Skeletal muscle cell (primary cell): ENCODE measurements around the gene DENND5B.
A peak's percentile ranks its signal among the peaks of the same experiment; 100 is the strongest.
"Not testable (repeated sequence)": the region's sequence is repeated elsewhere in the genome, so short reads cannot be mapped to it uniquely, and the experiment has no call there.

ENCODE experiments used
- DNase-seq: peaks from one replicate; pipeline ENCODE4 v3.0.0-alpha.2; 2010; ENCODE audit warnings: low read depth
- H3K4me3 ChIP-seq: 2 replicates; pipeline ENCODE4 v1.5.1; 2011; ENCODE audit warnings: low read depth, mild to moderate bottlenecking, control low read depth, low read length, moderate library complexity

Gene DENND5B

GRCh38 chr12:31517994-31518393, 72.9 kb downstream of the DENND5B start:
- no peak overlapping the region for H3K4me3 ChIP-seq
- no peak for DNase-seq

DNA sequence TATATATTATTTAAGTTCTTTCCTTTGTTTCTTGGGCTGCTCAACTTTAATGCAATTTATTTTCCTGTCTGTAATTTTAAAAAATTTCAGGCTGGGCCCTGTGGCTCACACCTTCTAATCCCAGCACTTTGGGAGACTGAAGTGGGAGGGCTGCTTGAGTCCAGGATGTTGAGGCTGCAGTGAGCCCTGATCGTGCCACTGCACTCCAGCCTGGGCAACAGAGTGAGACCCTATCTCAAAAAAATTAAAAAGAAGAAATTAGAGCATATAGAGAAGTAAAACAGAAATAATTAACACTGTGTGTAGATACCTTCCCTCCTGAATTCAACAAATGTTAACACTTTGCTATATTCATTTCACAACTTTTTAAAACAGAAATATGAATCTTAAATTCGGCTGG, 74.2 kb downstream of the DENND5B start:
- H3K4me3 ChIP-seq: no peak overlapping the region
- no peak for DNase-seq

- DNase-seq: no peak
- no peak overlapping the region for H3K4me3 ChIP-seq
These were observed 76.0 kb downstream of the DENND5B start for GRCh38 chr12:31514912-31515311.

DNA sequence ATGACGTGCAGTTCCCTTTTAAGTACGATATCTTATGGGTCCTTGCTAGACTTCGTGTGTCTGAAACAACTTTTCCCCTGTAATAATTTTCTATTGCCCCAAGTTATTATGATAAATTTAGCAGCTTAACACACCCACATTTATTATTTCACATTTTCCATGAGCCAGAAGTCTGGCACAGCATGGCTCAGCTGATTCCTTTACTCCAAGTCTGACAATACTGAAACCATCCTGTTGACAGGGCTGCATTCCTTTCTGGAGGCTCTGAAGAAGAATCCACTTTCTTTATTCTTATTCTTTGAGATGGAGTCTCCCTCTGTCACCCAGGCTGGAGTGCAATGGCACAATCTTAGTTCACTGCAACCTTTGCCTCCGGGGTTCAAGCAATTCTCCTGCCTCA, 80.9 kb downstream of the DENND5B start:
- no peak for DNase-seq
- no peak overlapping the region for H3K4me3 ChIP-seq

DNA sequence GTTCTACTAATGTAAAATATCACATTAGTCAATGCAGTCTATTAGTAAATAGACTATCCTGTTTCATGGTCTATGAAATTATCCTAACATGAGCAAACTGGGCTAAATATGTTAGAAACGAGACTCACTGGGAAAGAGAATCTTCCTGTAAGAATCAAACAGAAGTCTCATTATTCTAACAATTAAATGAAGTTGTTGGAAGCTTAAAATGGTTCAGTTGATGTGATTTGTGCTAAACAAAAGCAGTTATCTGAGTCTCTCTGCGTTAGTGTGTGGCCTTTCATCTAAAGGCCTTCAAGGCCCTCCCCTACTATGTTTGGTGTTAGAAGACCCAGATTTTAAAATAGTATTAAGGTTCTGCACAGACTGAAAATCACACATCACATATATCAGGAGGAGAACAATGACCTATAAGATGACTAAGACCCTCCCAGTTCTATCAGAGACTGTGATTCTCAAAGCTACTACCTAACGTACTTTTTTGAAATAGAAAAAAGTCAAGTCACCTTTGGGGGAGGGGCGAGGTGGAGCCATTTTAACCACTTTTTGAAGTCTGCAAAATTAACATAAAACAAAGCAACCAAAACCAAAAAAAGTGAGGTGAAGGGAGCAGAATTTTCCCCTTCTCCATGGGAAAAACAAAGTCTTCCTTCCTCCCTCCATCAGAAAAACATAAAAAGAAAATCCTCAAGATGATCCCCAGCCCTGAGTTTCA, 82.3 kb downstream of the DENND5B start:
- H3K4me3 ChIP-seq: no peak overlapping the region
- no peak for DNase-seq

DNA sequence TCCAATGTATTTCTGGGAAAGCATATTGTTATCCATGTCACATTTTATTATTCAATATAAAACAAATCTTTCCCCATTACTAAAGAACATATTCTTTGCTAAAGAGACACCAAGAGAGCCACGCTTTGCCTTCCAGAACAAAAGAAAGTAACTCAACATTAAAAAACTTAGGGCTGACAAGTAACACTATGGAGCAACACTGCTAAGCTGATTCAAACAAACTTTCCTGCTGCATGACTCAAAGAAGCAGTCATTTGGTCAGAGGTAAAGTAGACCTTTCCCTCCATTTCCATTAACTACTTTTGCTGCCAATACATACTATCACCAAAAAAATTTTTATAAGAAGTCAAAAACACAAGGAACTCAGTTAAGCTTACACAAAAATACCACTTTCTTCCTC, 83.0 kb downstream of the DENND5B start:
- no peak for DNase-seq

DNA sequence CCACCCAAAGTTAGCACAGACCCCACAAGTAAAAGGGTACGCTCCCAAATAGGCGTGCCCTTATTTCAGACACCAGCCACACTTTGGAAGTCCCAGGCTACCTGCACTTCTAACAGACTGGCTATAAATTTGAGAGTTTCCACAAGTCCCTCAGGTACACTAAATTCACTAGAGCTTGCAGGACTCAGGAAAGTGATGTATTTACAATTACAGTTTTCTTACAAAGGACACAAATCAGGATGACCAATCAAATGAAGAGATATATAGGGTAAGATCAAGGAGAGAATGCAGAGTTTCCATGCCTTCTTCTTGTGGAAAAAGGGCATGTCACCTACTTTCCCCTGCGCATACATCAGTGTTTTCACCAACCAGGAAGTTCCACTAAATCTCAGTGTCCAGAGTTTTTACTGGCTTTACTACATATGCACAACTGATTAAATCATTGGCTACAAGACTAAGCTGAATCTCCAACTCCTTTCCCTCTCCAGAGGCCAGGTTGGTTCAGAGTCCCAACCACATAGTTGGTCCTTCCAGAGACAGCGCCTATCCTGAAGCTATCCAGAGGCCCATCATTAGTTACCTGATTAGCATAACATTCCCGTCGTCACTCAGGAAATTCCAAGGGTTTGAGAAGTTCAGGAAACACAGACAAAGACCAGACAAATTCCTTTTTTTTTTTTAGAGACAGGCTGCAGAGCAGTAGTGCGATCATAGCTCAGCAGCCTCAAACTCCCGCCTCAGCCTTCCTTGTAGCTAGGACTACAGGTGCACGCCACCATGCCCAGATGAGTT, 84.2 kb downstream of the DENND5B start:
- no peak overlapping the region for H3K4me3 ChIP-seq
- DNase-seq: no peak

More for the DNA sequence above, 83.0 kb downstream of the DENND5B start:
- no peak overlapping the region for H3K4me3 ChIP-seq

- no peak for DNase-seq
- H3K4me3 ChIP-seq: no peak overlapping the region
These were observed 86.2 kb downstream of the DENND5B start for GRCh38 chr12:31504625-31505222.

DNA sequence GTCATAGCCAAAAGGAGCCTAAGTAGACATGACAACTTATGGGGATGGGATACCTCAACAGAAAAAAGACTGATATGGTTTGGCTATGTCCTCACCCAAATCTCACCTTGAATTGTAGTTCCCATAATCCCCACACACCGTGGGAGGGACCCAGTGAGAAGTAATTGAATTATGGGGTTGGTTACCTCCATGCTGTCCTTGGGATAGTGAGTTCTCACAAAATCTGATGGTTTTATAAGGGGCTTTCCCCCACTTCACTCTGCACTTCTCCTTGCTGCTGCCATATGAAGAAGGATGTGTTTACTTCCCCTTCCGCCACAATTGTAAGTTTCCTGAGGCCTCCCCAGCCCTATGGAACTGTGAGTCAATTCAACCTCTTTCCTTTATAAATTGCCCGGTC, 89.9 kb downstream of the DENND5B start:
- not testable (repeated sequence) for DNase-seq, H3K4me3 ChIP-seq

DNA sequence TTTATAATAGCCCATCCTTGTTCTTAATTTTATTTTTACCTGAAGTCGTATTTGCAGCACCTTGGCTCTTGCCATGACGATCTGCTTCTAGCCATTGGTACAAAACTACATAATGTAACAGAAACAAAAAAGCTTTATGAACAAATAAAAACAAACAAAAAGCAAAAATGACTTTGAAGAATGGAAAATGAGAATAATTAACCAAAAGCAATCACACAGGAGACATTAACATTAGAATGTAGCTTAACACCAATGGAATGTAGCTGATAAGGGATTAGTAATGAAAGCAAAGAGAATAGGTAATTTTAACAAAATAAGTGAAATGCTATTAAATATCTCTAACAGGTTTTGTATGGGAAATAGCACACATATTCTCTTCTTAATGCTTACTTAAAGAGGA, 91.4 kb downstream of the DENND5B start:
- no peak overlapping the region for H3K4me3 ChIP-seq
- no peak for DNase-seq

- DNase-seq: no peak
- no peak overlapping the region for H3K4me3 ChIP-seq
These were observed 92.5 kb downstream of the DENND5B start for GRCh38 chr12:31498424-31498823.

DNA sequence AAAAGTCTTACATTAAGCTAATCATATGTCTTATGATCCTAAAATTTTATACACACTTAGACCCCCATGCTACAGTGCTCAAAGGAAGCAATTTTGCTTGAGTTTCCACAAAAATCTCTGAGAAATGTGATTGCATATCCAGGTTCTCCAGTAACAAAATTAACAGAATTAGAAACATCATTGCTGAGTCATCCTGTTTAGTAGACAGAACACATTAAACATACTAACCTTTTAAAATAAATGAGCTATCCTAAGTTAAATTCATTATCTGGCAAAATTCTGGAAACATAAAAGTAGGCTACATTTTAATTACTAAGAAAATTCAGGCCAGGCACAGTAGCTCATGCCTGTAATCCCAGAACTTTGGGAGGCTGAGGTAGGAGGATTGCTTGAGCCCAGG, 94.7 kb downstream of the DENND5B start:
- no peak for DNase-seq
- no peak overlapping the region for H3K4me3 ChIP-seq

DNA sequence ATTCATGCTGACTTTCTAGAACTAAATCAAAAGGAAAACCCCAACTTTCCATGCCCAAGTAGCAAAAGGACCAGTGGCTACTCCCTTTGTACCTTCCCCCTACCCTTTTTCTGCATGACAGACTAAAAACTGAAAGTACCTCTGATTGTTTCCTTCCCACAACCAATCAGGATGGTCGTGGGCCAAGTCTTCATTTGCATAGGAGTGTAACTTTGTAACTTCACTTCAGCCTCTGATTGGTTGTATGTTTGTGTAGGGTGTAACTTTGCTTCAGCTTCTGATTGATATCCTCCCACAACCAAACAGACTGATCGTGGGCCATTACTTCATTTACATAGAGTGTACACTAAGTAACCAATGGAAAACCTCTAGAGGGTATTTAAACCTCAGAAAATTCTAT, 96.5 kb downstream of the DENND5B start:
- no peak for DNase-seq
- no peak overlapping the region for H3K4me3 ChIP-seq

GRCh38 chr12:31492599-31493196, 98.2 kb downstream of the DENND5B start:
- no peak for DNase-seq
- H3K4me3 ChIP-seq: no peak overlapping the region

DNA sequence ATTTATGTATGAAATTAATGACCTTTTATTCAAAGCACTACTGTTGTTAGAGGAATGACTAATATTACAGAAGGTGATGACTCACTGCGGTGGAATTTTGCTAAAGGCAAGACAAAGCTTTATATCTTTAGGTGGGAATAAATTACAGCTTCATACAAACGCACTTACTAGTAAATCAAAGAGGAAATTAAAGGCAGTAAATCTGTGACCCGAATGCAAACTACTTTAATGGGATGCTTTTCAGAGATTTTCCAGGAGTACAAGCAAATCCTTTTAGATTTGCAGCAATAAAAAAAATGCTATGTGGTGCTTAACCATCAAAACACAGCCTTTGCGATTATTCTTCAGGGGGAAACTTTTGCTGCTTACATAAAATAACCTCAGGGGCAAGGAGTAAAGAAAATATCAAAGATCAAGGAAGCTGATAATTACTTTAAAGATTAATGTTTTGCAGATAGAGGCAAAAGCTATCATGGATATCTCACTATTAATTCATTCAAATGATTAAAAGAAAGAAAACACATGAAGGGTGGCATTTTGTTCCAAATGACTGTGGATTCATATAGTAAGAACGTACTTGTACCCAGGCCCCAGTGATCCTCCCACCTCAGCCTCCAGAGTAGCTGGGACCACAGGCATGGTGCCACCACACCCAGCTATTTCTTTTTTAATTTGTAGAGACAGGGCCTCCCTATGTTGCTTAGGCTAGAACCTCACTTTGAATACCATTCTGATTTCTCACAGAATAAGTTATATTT, 98.9 kb downstream of the DENND5B start:
- DNase-seq: peak; percentile 56
- no peak overlapping the region for H3K4me3 ChIP-seq

GRCh38 chr12:31491241-31491794, 99.6 kb downstream of the DENND5B start:
- H3K4me3 ChIP-seq: no peak overlapping the region
- no peak for DNase-seq

DNA sequence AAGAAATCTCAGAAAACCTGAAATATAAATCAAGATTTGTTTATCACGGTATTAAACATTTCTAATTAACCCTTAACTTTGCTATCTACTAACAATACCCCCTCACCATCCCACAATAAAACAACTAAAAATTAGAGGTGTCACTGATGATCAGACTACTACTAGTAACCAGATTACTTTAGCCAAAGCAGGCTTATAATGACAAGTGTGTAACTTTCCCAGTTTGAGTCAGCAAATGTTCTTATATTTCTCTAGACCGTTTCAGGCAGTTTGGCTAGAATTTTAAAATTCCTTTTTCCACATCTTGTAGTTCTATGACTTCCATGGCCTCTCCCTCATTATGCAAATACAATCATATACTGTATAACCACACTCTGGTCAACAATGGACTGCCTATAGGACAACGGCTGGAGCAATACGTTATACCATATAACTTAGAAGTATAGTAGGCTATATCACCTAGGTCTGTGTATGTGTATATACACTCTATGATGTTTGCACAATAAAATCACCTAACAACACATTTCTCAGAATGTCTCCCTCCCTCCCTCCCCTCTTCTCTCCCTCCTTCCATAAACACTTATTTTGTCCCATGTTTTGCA, 102.1 kb downstream of the DENND5B start:
- no peak for DNase-seq

GRCh38 chr12:31485571-31485970, 105.4 kb downstream of the DENND5B start:
- no peak overlapping the region for H3K4me3 ChIP-seq

More for the DNA sequence above, 102.1 kb downstream of the DENND5B start:
- H3K4me3 ChIP-seq: no peak overlapping the region

GRCh38 chr12:31482816-31483215, 108.1 kb downstream of the DENND5B start:
- no peak overlapping the region for H3K4me3 ChIP-seq
- no peak for DNase-seq

More at GRCh38 chr12:31485571-31485970, 105.4 kb downstream of the DENND5B start:
- DNase-seq: no peak
